H9 (cell line): ENCODE measurements around the gene ZHX3. TPM values are rescaled to one million over a fixed set of nuclear protein-coding genes. Genes with fewer than 3 reads are reported as not detected.

ENCODE experiments used
- DNase-seq: peaks from one replicate; pipeline ENCODE4 v3.0.0-alpha.2; 2017
- H2AFZ ChIP-seq: one replicate; pipeline ENCODE4 v1.6.1; 2013; ENCODE audit warnings: mild to moderate bottlenecking, low read length, control low read depth, moderate library complexity
- H2AK5ac ChIP-seq: 2 replicates; pipeline ENCODE4 v1.6.1; 2013; ENCODE audit warnings: low read length, control low read depth, mixed read lengths; ENCODE audit not compliant: insufficient read length
- H2BK120ac ChIP-seq: one replicate; pipeline ENCODE4 v1.6.1; 2013; ENCODE audit warnings: low read depth, mild to moderate bottlenecking, low read length, control low read depth, inconsistent platforms; ENCODE audit not compliant: poor library complexity, severe bottlenecking
- H2BK12ac ChIP-seq: 2 replicates; pipeline ENCODE4 v1.6.1; 2013; ENCODE audit warnings: low read length, control low read depth, mixed read lengths, low read depth; ENCODE audit not compliant: insufficient read length
- H2BK15ac ChIP-seq: 2 replicates; pipeline ENCODE4 v1.6.1; 2013; ENCODE audit warnings: low read depth, low read length, control low read depth
- H2BK20ac ChIP-seq: one replicate; pipeline ENCODE4 v1.6.1; 2013; ENCODE audit warnings: low read depth, mild to moderate bottlenecking, low read length, control low read depth, inconsistent platforms; ENCODE audit not compliant: poor library complexity, severe bottlenecking
- H2BK5ac ChIP-seq: 2 replicates; pipeline ENCODE4 v1.6.1; 2013; ENCODE audit warnings: low read length, control low read depth, mixed read lengths; ENCODE audit not compliant: insufficient read length
- H3K14ac ChIP-seq: 2 replicates; pipeline ENCODE4 v1.6.1; 2013; ENCODE audit warnings: low read length, control low read depth; ENCODE audit not compliant: insufficient read depth
- H3K18ac ChIP-seq: 2 replicates; pipeline ENCODE4 v1.6.1; 2013; ENCODE audit warnings: low read depth, mild to moderate bottlenecking, mixed read lengths, low read length, control low read depth; ENCODE audit not compliant: insufficient read length
- H3K23ac ChIP-seq: 2 replicates; pipeline ENCODE4 v1.6.1; 2013; ENCODE audit warnings: low read length, control low read depth, mixed read lengths, low read depth; ENCODE audit not compliant: insufficient read length
- H3K23me2 ChIP-seq: 2 replicates; pipeline ENCODE4 v1.6.1; 2013; ENCODE audit warnings: low read depth, mild to moderate bottlenecking, mixed read lengths, low read length, control low read depth; ENCODE audit not compliant: insufficient read length, poor library complexity, severe bottlenecking
- H3K27ac ChIP-seq: 2 replicates; pipeline ENCODE4 v1.5.1; 2013; ENCODE audit warnings: low read length, control low read depth, mixed read lengths, low read depth; ENCODE audit not compliant: insufficient read length
- H3K27me3 ChIP-seq: 2 replicates; pipeline ENCODE4 v1.6.1; 2013; ENCODE audit warnings: low read length, control low read depth, inconsistent platforms; ENCODE audit not compliant: insufficient read depth
- H3K4ac ChIP-seq: 2 replicates; pipeline ENCODE4 v1.6.1; 2013; ENCODE audit warnings: low read depth, mild to moderate bottlenecking, control low read depth, inconsistent platforms, low read length, moderate library complexity
- H3K4me1 ChIP-seq: 2 replicates; pipeline ENCODE4 v1.6.1; 2013; ENCODE audit warnings: low read length, control low read depth, inconsistent platforms; ENCODE audit not compliant: insufficient read depth
- H3K4me2 ChIP-seq: 2 replicates; pipeline ENCODE4 v1.6.1; 2013; ENCODE audit warnings: low read length, control low read depth, mixed read lengths; ENCODE audit not compliant: insufficient read length, insufficient read depth
- H3K56ac ChIP-seq: 2 replicates; pipeline ENCODE4 v1.6.1; 2013; ENCODE audit warnings: low read depth, mild to moderate bottlenecking, mixed read lengths, low read length, control low read depth; ENCODE audit not compliant: insufficient read length
- H3K79me1 ChIP-seq: 2 replicates; pipeline ENCODE4 v1.6.1; 2013; ENCODE audit warnings: low read depth, mild to moderate bottlenecking, moderate library complexity, low read length, control low read depth, inconsistent platforms; ENCODE audit not compliant: insufficient read depth, poor library complexity, severe bottlenecking
- H3K79me2 ChIP-seq: 2 replicates; pipeline ENCODE4 v1.6.1; 2013; ENCODE audit warnings: low read length, control low read depth, inconsistent platforms; ENCODE audit not compliant: insufficient read depth
- H3K9ac ChIP-seq: 2 replicates; pipeline ENCODE4 v1.6.1; 2013; ENCODE audit warnings: low read length, control low read depth, mixed read lengths; ENCODE audit not compliant: insufficient read length; ENCODE audit errors: extremely low read depth
- H3K9me3 ChIP-seq: one replicate; pipeline ENCODE4 v1.6.1; 2013; ENCODE audit warnings: low read depth, low read length, inconsistent platforms; ENCODE audit not compliant: control insufficient read depth
- H3T11ph ChIP-seq: one replicate; pipeline ENCODE4 v1.6.1; 2013; ENCODE audit warnings: mild to moderate bottlenecking, low read length, control low read depth, inconsistent platforms
- H4K20me1 ChIP-seq: one replicate; pipeline ENCODE4 v1.6.1; 2013; ENCODE audit not compliant: control insufficient read depth, insufficient read length, insufficient read depth
- H4K5ac ChIP-seq: 2 replicates; pipeline ENCODE4 v1.6.1; 2013; ENCODE audit warnings: low read depth, mild to moderate bottlenecking, mixed read lengths, low read length, control low read depth; ENCODE audit not compliant: insufficient read length
- H4K8ac ChIP-seq: replicated peaks from 2 replicates; pipeline ENCODE4 v1.6.1; 2013; ENCODE audit warnings: low read length, control low read depth, mixed read lengths, low read depth; ENCODE audit not compliant: insufficient read length
- H4K91ac ChIP-seq: 2 replicates; pipeline ENCODE4 v1.6.1; 2013; ENCODE audit warnings: low read depth, mild to moderate bottlenecking, moderate library complexity, mixed read lengths, low read length, control low read depth; ENCODE audit not compliant: insufficient read length
- H3K27ac Mint-ChIP-seq, 3 experiments: 2 replicates in 2 of 3; 3 replicates in 1 of 3; pipeline ENCODE4 v1.8.0; 2020 to 2021; ENCODE audit warnings: mixed read lengths in 3 of 3, mild to moderate bottlenecking in 1 of 3, moderate library complexity in 1 of 3
- H3K27me3 Mint-ChIP-seq: 2 replicates; pipeline ENCODE4 v1.8.0; 2021; ENCODE audit warnings: low read depth, mild to moderate bottlenecking, moderate library complexity, mixed read lengths
- H3K36me3 Mint-ChIP-seq, 3 experiments: 2 replicates in 2 of 3; 3 replicates in 1 of 3; pipeline ENCODE4 v1.8.0; 2020 to 2021; ENCODE audit warnings: low read depth in 3 of 3, mixed read lengths in 3 of 3; ENCODE audit not compliant: insufficient read depth in 1 of 3
- H3K4me1 Mint-ChIP-seq, 2 experiments: 2 replicates each; pipeline ENCODE4 v1.8.0; 2020; ENCODE audit warnings: mixed read lengths in 2 of 2
- H3K4me3 Mint-ChIP-seq, 2 experiments: 2 replicates in 1 of 2; 3 replicates in 1 of 2; pipeline ENCODE4 v1.8.0; 2020 to 2021; ENCODE audit warnings: mild to moderate bottlenecking in 2 of 2, mixed read lengths in 2 of 2, moderate library complexity in 1 of 2
- H3K9me3 Mint-ChIP-seq, 2 experiments: 2 replicates in 1 of 2; 3 replicates in 1 of 2; pipeline ENCODE4 v1.8.0; 2020; ENCODE audit warnings: mild to moderate bottlenecking in 2 of 2, mixed read lengths in 2 of 2, moderate library complexity in 1 of 2
- CTCF ChIP-seq: fragments of 200-600 bp; sonication (generic); conservative IDR thresholded peaks from 3 replicates; pipeline ENCODE4 v1.8.0; 2021; ENCODE audit warnings: antibody characterized with exemption, mild to moderate bottlenecking
- WGBS: extraction: QIAGEN DNeasy Blood & Tissue Kit; methylation state at CpG from one replicate; pipeline ENCODE4 v1.1.7; 2013; ENCODE audit warnings: missing lambda C conversion rate, low lambda C conversion rate, mixed read lengths; ENCODE audit not compliant: insufficient read length; ENCODE audit errors: extremely low coverage; 5-methylcytosine and 5-hydroxymethylcytosine counted together
- total RNA-seq: library from RNA; stranded (reverse); gene quantifications from 2 replicates; pipeline ENCODE4 v1.2.1, GENCODE V29; 2021

ZHX3 gene
- total RNA-seq, 1 experiment from 2014 or later = 4.4 TPM

GRCh38 chr20:41247523-41248367, 69.8 kb downstream of the ZHX3 start:
- Histone ChIP-seq H2AK5ac (no peak overlapping the region), H2BK15ac (no peak overlapping the region), H3K79me2 (no peaks in the 10 kb centered on the region), H3K27me3 (no peaks in the 10 kb centered on the region), H4K91ac (no peak overlapping the region), H3K23ac (no peak overlapping the region), H3K4me2 (no peak overlapping the region), H3K79me1 (no peaks in the 10 kb centered on the region), H2AFZ (no peak overlapping the region), H3K27ac (no peak overlapping the region), H3K56ac (no peak overlapping the region), H2BK5ac (no peak overlapping the region), H2BK12ac (no peak overlapping the region), H3K4me1 (peaks cover 3% of the 10 kb centered on the region; the same call in 1 of the 2 replicates), H3K23me2 (no peaks in the 10 kb centered on the region), H3K9me3 (no peaks in the 10 kb centered on the region), H2BK120ac (no peak overlapping the region), H4K20me1 (no peaks in the 10 kb centered on the region), H3K4ac (no peak overlapping the region), H2BK20ac (no peak overlapping the region), H3K18ac (no peak overlapping the region), H3K14ac (no peak overlapping the region), H3T11ph (no peak overlapping the region), H4K5ac (no peak overlapping the region), H4K8ac (no peak overlapping the region), H3K9ac (no peak overlapping the region)
- no peak overlapping the region for H3K4me3 Mint-ChIP-seq
- no peak for TF ChIP-seq CTCF
- WGBS = no CpG with 5 or more reads among the region's 7 CpGs
- H3K4me1 Mint-ChIP-seq = peaks cover 19 to 23% of the 10 kb centered on the region in 2 experiments
- no peaks in the 10 kb centered on the region for H3K36me3 Mint-ChIP-seq
- no peaks in the 10 kb centered on the region for H3K9me3 Mint-ChIP-seq
- DNase-seq = no peak
- peaks cover 56% of the 10 kb centered on the region for H3K27me3 Mint-ChIP-seq
- H3K27ac Mint-ChIP-seq = no peak overlapping the region; a peak in 1 of 7 replicates
